ENCODE data around the gene WBP2.

WBP2 gene

DNA sequence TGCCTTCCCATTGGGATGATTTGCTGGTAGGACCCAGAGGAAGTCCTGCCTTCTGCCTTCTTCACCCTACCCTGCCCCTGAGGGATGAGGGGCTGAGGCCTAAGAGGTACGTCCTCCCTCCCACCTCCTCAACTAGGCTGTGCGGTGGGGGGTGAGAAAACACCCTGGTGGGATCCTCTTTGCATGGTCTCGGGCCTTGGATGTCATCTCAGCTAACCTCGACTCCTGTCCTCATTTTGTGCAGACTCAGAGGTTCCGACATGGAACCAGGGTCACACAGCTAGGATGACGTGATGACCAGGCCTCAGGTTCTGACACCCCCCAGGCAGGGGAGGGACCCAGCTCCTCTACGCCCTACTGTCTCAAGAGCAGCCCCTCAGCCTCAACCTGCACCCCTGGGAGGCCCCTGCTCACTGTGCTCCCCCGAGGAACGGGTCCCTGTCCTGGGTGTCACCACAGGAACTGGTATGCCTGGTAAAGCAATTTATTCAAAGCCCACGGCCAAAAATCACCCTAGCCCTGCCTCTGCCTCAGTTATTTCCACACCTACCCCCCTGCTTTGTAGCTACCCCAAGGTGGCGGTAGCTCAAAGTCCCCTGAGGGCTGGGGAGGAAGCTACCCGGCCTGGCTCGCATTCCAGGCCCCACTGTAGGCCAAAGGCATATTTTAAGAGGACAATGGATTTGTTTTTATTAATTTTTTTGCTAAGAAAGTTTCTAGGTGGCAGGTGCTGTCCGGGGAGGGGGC lies 28.4 kb downstream of the WBP2 start:
- DNase-seq: no peak

DNA sequence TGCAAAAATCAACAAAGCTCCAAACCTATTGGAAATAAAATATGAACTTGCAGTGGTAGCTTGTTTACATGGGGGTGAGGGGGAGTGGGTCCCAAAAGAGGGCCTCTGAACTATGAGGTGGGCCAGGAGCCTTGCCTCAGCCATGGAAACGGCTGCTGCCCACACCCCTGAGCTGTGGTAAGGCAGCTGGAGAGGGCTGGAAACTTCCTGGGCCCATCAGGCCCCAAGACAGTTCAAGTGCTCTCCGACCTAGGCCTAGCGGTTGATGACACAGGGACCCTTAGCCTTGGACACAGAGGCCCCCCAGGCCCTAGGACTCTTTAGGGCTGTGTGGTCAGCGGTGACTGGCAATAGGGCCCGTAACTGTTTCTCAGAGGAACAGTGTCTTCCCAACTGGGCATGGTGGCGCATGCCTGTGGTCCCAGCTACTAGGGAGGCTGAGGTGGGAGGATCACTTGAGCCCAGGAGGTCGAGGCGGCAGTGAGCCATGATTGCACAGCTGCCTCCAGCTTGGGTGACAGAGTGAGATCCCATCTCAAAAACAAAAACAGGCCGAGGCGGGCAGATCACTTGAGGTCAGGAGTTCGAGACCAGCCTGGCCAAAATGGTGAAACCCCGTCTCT lies 29.3 kb downstream of the WBP2 start:
- no peak for DNase-seq

DNA sequence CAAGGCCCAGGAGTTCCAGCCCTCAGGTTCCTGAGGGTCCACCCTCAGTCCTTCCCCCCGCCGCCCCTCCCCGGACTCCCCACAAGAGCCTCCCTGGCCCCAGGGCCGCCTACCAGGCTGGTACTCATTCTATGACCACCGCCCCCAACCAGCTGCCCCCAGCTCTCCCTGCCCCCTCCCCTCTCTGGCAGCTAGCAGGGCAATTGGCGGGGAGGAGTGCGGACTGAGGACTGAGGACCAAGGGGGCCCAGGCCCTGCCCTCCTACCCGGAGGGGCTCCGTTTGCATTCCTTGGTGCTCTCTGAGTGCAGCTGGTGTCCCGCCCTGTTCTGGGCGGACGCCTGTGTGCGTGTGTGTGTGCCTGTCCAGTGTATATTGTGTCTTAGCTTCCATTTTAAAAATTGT lies 30.0 kb downstream of the WBP2 start:
- no peak for DNase-seq

DNA sequence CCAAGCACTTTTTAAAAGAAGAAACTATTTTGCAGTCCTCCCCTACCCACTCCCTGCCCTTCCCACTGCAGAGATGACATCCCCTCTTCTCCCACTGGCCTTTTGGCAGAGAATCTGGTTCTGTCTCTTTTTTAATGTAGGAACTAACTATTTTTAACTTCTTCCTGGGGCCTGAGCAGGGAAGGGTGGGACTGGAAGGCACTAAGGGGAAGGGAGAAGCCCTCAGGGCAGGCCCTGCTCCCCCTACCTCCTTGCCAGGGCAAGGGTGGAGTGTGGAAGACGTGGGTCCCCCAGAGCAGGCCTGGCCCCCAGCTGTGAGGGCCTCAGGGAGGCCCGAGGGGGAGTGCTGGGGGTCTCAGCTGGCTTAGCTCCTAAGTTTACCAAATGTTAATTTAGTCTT lies 30.5 kb downstream of the WBP2 start:
- DNase-seq: no peak

DNA sequence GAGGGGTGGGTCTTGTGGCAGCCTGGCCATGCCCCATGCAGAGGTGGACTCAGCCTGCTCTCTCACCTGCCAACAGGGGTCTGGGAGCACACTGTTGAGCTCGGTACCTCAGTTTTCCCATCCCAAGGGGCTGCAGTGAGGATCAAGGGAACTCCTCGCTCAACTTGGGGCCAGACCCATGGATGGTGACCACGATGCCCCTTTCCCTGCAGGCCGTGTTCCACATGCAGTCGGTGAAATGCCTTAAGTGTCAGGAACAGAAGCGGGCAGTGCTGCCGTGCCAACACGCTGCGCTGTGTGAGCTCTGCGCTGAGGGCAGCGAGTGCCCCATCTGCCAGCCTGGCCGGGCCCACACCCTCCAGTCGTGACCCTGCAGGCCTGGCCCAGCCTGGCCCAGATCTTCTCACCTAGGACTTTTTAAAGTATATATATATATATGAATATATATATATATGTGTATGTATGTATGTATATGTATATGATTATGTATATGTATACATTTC lies 31.0 kb downstream of the WBP2 start:
- DNase-seq: no peak

DNA sequence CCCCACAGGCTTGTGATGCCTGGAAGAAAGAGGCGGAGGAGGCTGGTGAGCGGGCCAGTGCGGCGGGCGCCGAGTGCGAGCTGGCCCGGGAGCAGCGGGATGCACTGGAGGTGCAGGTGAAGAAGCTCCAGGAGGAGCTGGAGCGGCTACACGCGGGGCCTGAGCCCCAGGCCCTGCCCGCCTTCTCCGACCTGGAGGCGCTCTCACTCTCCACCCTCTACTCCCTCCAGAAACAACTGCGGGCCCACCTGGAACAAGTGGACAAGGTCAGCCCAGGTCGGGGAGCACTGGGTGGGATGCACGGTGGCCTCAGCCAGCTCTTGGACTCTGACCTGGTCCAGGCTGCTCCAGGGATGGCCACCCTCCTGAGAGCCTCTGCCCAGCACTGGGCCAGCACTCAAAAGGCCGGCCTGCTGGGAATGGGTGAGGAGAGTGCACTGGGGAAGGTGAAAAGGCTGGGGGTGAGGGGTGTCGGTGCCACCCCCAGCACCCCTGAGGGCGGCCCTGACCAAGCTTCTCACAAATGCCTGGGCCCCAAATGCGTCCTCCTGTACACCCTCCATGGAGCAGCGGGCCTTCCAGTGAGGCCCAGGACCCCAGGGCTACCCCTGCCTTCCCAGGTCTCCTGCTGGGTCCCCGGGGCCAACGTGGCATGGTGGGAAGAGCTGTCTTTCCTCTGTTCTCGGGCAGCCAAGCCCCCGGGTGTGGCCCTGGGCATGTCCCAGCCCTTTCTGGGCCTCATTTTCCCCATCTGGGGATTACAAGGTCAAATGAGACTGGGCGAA lies 31.7 kb downstream of the WBP2 start:
- DNase-seq: no peak

DNA sequence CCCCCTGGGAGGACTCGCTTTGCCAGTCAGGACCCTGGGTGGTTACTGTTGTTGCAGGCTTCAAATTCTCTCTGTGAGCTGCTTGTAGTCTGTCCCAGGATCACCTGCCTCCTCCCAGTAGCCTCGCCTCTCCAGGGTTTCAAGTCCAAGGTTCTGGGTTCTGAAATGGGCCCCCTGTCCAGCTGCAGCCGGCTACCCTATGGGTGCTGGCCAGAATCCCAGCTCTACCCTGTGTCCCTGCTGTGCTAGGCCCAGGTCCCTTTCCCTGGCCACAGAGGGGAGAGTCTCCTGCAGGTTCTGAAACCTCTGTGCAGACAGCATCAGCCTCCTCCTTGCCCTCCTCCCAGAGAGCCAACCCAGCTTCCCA lies 32.4 kb downstream of the WBP2 start:
- no peak for DNase-seq

DNA sequence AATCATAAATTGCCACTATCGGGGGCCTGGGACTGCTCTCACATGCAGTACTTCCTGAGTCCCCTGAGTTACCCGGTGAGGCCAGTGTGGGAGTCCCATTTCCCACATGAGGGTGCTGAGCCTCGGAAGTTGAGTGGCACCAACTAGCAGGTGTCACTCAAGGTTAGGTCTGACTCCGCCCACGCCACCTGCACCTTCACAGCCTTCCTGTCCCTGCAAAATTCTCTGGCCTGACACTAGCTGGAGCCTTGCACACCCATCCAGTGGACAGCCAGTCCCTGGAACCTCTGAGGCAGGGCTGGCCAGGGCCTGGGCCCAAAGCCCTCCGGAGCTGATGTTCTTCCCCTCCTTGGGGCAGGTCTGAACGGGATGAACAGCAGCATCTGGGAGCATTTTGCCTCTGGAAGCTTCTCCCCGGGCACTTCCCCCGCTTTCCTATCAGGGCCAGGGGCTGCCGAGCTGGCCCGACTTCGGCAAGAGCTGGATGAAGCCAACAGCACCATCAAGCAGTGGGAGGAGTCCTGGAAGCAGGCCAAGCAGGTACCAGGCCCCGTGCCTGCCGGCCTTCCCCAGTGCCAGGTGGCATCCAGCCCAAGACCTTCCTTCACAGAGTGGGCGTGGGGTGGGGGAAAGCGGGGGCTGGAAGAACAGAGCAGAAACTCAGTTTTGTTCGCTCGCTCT lies 32.9 kb downstream of the WBP2 start:
- peak; percentile 39 for DNase-seq

DNA sequence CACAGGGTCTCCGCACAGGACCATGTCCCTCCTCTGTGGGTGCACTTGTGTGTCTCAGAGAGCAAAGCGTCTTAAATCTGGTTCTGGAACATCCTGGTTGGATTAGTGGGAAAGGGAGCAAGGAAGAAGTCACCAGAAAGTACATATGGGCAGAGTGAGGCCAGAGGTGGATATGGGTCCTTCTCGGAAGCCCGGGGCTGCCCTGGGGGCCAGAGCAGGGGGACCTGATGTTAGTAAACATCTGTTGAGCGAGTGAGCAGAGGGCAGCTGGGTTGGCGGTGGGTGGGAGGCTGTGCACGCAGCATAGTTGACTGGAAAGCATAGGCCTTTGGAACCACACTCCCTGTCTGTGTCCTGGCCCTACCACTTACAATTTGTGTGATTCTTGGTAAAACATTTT lies 33.6 kb downstream of the WBP2 start:
- no peak for DNase-seq

DNA sequence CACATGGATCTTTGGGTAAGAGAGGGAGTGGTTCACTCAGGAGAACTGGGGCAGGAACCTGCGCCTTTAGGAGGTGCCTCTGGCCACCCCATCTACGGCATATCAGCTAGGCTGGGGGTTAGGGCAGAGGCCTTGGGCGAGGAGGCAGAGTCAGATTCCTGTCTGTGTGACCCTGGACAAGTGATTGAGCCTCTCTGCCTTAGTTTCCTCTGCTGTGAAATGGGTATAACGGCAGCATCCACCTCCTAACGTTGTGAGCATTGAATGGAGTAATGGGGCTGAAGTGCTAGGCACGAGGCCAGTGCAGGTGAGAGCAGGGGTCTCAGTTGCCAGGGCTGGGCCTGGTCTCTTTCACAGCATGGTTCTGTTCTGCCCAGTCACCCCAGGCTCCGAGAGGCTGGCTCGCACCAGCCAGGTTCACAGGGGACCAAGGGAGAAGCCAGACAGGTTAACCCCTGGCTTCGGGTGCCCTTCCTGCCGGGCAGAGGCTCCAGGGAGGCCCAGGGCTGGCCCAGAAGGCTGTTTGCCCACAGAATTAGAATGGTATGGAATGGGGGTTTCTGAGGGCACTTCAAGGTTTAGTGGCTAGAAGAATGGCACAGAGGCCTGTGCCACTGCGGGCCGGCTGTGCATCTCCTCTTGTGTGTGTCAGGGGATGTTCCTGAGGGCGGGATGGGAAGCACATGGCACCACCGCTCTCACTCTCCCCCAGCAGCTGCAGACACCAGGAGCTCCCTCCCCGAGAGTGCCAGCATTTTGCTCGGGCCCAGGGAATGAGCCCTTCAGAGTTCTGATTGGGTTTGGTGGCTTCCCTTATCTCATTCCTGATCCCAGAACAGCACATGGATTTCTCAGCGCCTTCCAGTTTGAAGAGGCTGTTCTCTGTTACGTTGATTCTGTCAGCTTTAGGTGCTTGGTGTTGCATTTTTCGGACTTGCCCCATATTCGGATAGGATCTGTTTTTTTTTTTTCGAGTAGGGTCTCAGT lies 34.7 kb downstream of the WBP2 start:
- DNase-seq: no peak

DNA sequence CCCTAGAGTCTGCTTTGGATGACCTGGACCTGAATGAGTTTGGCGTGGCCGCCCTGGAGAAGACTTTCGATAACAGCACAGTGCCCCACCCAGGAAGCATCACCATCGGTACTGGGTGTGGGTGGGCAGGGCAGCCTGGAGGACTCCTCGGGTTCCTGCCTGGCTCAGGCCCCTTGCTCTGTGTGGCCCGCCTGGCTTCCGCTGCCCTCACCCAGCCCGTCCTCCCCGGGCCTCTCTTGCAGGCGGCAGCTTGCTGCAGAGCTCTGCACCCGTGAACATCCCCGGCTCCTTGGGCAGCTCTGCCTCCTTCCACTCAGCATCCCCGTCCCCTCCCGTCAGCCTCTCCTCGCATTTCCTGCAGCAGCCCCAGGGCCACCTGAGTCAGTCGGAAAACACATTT lies 35.5 kb downstream of the WBP2 start:
- no peak for DNase-seq

DNA sequence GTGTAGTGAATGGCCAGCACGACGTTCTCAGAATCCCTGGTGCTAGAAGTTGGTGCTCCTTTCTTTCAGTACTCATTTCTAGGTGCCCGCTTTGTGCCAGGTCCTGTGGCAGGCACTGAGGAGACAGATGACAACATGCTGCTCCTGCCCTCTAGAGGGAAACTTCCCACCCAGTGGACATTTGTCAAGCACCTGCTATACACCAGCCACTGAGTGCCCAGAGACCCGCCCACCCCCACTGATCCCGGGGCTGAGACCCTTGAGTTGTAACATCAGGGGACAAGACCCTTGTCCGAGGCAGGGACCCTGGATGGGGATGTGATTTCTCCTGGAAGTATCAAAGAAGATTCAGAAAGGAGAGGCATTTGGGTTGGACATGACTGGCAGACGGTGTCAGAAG lies 36.0 kb downstream of the WBP2 start:
- no peak for DNase-seq

DNA sequence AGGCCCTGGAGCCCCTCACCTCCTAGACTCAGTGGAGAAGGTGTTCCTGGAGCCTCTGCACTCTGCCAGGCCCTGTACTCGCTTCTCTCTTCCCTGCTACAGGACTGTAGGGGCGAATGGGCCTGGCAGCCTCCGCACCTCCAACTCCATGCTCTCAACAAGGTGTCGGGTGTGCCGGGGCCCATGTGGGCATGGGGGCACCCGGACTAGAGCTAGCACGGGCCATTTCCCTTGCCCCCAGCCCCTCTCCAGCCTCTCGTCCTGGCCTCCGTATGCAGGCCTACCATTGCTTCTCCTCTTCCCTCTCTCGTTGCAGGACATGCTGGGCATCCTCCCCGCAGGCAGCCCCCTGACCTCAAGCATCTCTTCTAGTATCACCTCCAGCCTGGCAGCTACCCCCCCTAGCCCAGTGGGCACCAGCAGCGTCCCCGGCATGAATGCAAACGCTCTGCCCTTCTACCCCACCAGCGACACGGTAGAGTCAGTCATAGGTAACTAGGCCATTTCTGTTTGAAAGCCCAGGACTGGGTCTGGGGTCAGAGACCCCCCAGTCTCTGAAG lies 36.7 kb downstream of the WBP2 start:
- DNase-seq: no peak

DNA sequence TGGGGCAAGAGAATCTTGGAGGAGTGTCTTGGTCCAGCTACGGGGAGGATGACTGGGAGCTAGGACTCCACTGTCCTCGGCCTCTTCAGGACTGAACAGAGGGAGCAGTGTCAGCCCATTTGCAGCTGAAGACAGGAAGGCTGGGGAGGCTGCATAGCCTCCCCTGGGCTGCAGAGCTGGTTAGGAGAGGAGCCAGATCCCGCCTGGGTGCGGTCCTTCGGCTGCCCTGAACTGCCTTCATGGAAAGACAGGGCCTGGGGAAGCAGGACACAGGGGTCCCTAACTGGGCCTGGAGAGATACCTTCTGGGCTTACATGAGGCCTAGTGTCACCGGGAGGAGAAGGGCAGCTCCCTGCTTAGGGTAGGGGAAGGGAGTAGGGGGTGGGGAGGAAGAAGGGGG lies 37.6 kb downstream of the WBP2 start:
- DNase-seq: no peak

DNA sequence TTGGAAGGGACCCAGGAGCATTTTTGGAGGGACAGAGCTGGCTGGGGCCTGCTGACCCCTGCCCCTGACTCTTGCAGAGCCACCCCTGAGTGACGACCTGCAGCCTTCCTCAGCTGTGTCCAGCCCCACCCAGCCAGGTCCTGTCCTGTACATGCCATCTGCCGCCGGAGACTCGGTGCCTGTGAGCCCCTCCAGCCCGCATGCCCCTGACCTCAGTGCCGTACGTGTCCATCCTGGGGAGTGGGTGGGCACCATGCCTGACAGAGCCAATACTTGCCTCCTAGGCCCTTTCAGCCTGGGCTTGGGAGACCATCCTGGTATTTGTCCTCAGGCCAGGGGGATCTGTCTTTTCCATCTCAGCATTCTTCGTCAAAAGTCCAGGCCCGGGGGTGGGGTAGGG lies 38.4 kb downstream of the WBP2 start:
- DNase-seq: no peak

DNA sequence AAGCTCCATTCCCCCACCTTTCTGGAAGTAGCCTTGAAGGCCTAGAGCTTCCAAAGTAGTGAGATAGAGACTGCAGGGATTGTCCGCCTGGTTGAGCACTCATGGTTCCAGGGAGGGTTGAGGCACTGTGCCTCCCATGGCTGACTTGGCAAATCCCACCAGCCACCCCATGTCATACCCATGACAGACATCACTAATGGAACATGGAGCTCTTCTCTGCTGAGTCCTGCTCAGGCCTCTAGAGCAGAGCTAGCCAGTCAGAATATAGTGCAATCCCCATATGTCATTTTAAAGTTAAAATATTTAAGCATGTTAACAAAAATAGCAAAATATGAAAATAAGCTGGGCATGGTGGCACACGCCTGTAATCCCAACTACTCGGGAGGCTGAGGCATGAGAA lies 39.7 kb downstream of the WBP2 start:
- DNase-seq: no peak

DNA sequence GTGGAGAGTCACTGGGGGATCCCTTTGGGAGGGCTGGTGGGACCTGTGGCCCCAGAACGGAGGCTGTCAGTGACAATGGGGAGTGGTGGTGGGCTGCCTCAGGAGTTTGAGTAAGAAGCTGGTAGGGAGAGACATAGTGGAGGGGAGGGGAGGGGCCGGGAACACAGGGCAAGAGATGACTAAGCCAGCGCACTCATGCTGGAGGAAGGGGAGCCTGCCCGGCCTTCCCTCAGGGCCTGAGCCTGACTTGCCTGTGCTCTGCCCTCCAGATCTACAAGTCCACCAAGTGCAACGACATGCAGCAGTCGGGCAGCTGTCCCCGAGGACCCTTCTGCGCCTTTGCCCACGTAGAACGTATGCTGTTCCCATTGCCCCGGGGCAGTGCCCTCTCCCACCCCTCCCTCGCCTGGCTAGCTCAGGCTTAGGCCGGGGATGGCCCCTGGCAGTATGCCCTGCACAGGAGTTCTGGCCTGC lies 40.2 kb downstream of the WBP2 start:
- DNase-seq: no peak

DNA sequence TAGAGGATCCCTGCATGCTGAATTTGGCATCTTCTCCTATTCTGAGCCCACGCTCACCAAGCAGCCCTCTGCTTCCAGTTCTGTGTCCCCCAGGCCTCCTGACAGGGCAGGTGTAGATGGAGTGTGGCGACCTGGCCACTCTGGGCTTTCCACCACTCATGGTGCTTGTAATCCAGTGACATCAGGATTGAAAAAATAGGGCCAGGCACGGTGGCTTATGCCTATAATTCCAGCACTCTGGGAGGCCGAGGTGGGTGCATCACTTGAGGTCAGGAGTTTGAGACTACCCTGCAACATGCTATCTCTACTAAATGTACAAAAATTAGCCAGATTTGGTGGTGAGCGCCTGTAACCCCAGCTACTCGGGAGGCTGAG lies 41.1 kb downstream of the WBP2 start:
- no peak for DNase-seq

DNA sequence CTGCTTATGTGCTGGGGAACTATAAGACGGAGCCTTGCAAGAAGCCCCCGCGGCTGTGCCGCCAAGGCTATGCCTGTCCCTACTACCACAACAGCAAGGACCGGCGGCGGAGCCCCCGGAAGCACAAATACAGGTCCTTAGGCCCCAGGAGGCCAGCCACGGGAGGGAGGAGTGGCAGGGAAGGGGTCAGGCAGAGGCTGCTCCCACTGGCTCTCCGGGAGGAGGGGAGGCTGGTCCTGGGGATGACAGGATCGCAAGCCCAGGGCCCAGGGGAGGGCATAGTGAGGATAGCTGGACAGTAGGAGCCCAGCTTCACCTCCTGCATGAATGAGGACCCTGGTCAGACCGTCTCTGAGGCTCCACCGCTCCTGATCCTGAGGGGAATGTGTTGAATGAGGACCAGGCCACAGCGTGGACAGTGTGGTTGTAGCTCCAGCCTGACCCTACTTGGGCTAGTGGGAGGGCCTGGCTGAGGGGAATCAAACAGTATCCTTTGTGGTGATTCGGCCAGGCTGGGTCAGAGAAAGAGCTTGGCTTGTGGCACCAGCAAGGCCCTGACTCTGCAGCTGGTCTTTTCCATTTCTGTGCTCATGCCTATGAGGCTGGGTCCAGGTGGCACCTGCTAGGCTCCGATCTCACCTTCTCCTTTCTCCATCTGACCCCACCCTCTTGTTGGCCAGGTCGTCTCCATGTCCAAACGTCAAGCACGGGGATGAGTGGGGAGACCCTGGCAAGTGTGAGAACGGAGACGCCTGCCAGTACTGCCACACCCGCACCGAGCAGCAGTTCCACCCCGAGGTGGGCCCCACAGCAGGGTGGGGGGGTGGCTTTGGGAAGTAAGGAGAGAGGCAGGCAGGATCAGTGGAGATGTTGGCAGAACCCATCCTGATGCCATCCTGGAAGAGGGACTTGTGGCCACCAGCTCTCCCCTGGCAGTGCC lies 41.8 kb downstream of the WBP2 start:
- no peak for DNase-seq
